LNCAP (cell line): Measurements from ENCODE around the gene SORCS2.

ENCODE experiments used
- CTCF ChIP-seq: fragments of 450-650 bp; IDR thresholded peaks from 2 replicates; pipeline ENCODE4 v1.5.1; 2017; ENCODE audit warnings: mild to moderate bottlenecking

SORCS2 gene

GRCh38 chr4:7268941-7269340, 76.6 kb downstream of the SORCS2 start:
- no peak for TF ChIP-seq CTCF

- no peak for TF ChIP-seq CTCF
Measured at GRCh38 chr4:7270121-7270520, 77.8 kb downstream of the SORCS2 start.

GRCh38 chr4:7272404-7272803, 80.1 kb downstream of the SORCS2 start:
- TF ChIP-seq CTCF, result no peak

- TF ChIP-seq CTCF, result no peak
Measured at GRCh38 chr4:7273738-7274297, 81.5 kb downstream of the SORCS2 start.

- no peak for TF ChIP-seq CTCF
Measured at GRCh38 chr4:7275067-7275466, 82.7 kb downstream of the SORCS2 start.

GRCh38 chr4:7275490-7276154, 83.3 kb downstream of the SORCS2 start:
- no peak for TF ChIP-seq CTCF

- no peak for TF ChIP-seq CTCF
Measured at GRCh38 chr4:7276515-7276914, 84.2 kb downstream of the SORCS2 start.
